Suprapubic skin (tissue), 4 donors: ENCODE measurements around the gene ACADS. TPM values are rescaled to one million over a fixed set of nuclear protein-coding genes. Genes with fewer than 3 reads are reported as not detected.

Experiments used
- DNase-seq, 2 donors: peaks; one replicate each; pipeline ENCODE4 v3.0.0-alpha.2; 2019; ENCODE audit warnings: low spot score in 2 of 2
- H3K27ac ChIP-seq: fragments of 200-600 bp; sonication (generic); one replicate; pipeline ENCODE4 v1.5.1; 2019
- H3K27me3 ChIP-seq: fragments of 200-600 bp; sonication (generic); one replicate; pipeline ENCODE4 v1.5.1; 2019
- H3K36me3 ChIP-seq: fragments of 200-600 bp; sonication (generic); one replicate; pipeline ENCODE4 v1.5.1; 2019
- H3K4me1 ChIP-seq: fragments of 200-600 bp; sonication (generic); one replicate; pipeline ENCODE4 v1.5.1; 2019
- H3K4me3 ChIP-seq: fragments of 200-600 bp; sonication (generic); one replicate; pipeline ENCODE4 v1.5.1; 2019; ENCODE audit warnings: mild to moderate bottlenecking
- H3K9me3 ChIP-seq: fragments of 200-600 bp; sonication (generic); one replicate; pipeline ENCODE4 v1.5.1; 2019
- CTCF ChIP-seq, 2 donors: fragments of 200-600 bp in 1 of 2; fragments of 450-650 bp in 1 of 2; sonication (generic) in 1 of 2; IDR thresholded peaks; one replicate each; pipeline ENCODE4 v1.5.1; 2016 to 2019; ENCODE audit warnings: antibody characterized with exemption in 2 of 2, mild to moderate bottlenecking in 1 of 2, moderate library complexity in 1 of 2
- EP300 ChIP-seq: sonication (generic); formaldehyde crosslinking; IDR thresholded peaks from one replicate; pipeline ENCODE4 v1.6.1; 2017; ENCODE audit warnings: antibody characterized with exemption
- POLR2A ChIP-seq, 2 donors: fragments of 450-650 bp; IDR thresholded peaks; one replicate each; pipeline ENCODE4 v1.6.1; 2017; ENCODE audit warnings: antibody characterized with exemption in 2 of 2, mild to moderate bottlenecking in 2 of 2, moderate library complexity in 2 of 2
- POLR2AphosphoS5 ChIP-seq, 3 donors: sonication (generic); formaldehyde crosslinking; IDR thresholded peaks; one replicate each; pipeline ENCODE4 v1.6.1; 2017; ENCODE audit warnings: antibody characterized with exemption in 3 of 3
- WGBS: methylation state at CpG from one replicate; pipeline ENCODE4 v1.1.5; 2018; 5-methylcytosine and 5-hydroxymethylcytosine counted together
- total RNA-seq, 4 donors: library from RNA; depleted of rRNA; stranded (reverse); fragments of >200 nt; gene quantifications; one replicate each; pipeline ENCODE4 v1.1.0, GENCODE V29; 2016

The ACADS gene
- total RNA-seq, 4 donors from 2014 or later, result 19.6 to 27.6 (median 24.4) TPM

DNA sequence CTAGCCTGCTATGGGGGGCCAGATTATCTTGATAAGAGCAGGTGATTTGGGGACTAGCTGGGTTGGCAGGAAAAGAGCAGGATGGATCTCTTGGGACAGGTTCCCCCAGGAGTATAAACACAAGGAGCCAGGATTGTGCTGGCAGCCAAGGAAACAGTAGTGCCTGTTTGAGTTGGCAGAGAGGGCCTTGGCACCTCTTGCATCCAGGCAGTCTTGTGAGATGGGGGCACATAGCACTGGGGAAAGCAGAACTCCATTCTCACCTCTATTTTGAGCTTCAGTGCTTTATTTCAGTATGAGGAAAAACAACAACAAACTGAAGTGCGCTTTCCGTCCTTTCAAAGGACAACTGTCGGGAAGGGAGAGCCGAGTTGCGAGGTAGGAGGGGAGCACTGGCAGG lies 24.7 kb upstream of the ACADS start:
- H3K4me3 ChIP-seq, result no peak overlapping the region
- no peak overlapping the region for H3K27ac ChIP-seq
- TF ChIP-seq CTCF (IDR thresholded peaks at IDR 0.05) (no peak), POLR2A (IDR thresholded peaks at IDR 0.05) (no peak), EP300 (no peak), POLR2AphosphoS5 (IDR thresholded peaks at IDR 0.05) (no peak)
- 97% methylated on average over 5 of the region's 5 CpGs for WGBS
- no peak for DNase-seq
- no peaks in the 10 kb centered on the region for H3K4me1 ChIP-seq
- H3K9me3 ChIP-seq, result no peaks in the 10 kb centered on the region
- H3K36me3 ChIP-seq, result peaks cover 78% of the 10 kb centered on the region
- H3K27me3 ChIP-seq, result no peaks in the 10 kb centered on the region

DNA sequence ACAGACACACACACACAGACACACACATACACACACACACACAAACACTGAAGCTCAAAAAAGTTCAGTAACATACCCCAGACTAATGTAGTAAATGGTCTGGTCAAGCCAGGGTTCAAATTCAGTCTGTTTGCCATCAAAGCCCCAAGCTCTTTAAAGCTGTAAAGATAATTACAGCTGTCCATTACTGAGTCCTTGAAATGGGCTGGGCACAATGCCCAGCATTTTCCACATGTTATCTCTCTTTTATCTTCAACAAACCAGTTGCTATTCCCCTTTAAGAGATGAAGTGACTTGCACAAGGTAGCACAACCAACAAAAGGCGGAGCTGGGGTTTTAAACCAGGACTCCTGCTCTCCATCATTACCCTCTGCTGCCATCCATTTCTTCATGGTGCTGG lies 23.0 kb upstream of the ACADS start:
- H3K4me1 ChIP-seq, result no peaks in the 10 kb centered on the region
- TF ChIP-seq POLR2AphosphoS5 (IDR thresholded peaks at IDR 0.05), result no peak
- H3K27ac ChIP-seq, result no peak overlapping the region

GRCh38 chr12:120703311-120703942 lies 22.2 kb upstream of the ACADS start:
- DNase-seq, result no peak
- WGBS, result 91% methylated on average over 10 of the region's 11 CpGs
- H3K4me1 ChIP-seq, result no peaks in the 10 kb centered on the region
- H3K9me3 ChIP-seq, result no peaks in the 10 kb centered on the region
- TF ChIP-seq POLR2AphosphoS5 (IDR thresholded peaks at IDR 0.05) (no peak), EP300 (no peak), POLR2A (IDR thresholded peaks at IDR 0.05) (no peak), CTCF (IDR thresholded peaks at IDR 0.05) (no peak)
- H3K4me3 ChIP-seq, result no peak overlapping the region
- peaks cover 52% of the 10 kb centered on the region for H3K36me3 ChIP-seq
- H3K27ac ChIP-seq, result no peak overlapping the region
- no peaks in the 10 kb centered on the region for H3K27me3 ChIP-seq

More for the DNA sequence above, 23.0 kb upstream of the ACADS start:
- Histone ChIP-seq H3K4me3 (no peak overlapping the region), H3K27me3 (no peaks in the 10 kb centered on the region), H3K36me3 (peaks cover 60% of the 10 kb centered on the region), H3K9me3 (no peaks in the 10 kb centered on the region)
- DNase-seq, result no peak
- WGBS, result 100% methylated on average over 1 of the region's 1 CpG

- no peak for DNase-seq
- H3K27ac ChIP-seq, result no peak overlapping the region
- TF ChIP-seq EP300 (no peak), CTCF (IDR thresholded peaks at IDR 0.05) (no peak), POLR2AphosphoS5 (IDR thresholded peaks at IDR 0.05) (no peak), POLR2A (IDR thresholded peaks at IDR 0.05) (no peak)
- no peak overlapping the region for H3K4me3 ChIP-seq
- no peaks in the 10 kb centered on the region for H3K9me3 ChIP-seq
- H3K4me1 ChIP-seq, result peaks cover 5% of the 10 kb centered on the region
- no peaks in the 10 kb centered on the region for H3K27me3 ChIP-seq
- WGBS, result 86% methylated on average over 1 of the region's 1 CpG
- H3K36me3 ChIP-seq, result peaks cover 31% of the 10 kb centered on the region
These were observed 20.0 kb upstream of the ACADS start for GRCh38 chr12:120705618-120706017.

DNA sequence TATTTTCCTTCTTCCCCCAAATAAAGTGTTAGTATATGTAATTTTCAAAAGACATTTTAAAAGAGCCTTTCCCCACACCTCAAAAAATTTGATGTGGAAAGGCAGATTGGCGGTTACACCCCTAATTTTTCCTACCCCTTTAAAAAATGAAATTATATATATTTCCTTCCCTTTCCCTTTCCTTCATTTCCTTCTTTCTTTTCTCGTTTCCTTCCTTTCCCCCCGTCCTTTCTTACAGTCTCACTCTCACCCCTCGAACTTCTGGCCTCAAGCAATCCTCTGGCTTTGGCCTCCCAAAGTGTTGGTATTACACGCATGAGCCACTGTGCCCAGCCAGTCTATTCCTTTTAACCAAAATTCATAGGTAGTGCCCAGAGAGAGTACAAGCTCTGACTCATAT lies 19.6 kb upstream of the ACADS start:
- 78% methylated on average over 5 of the region's 5 CpGs for WGBS
- Histone ChIP-seq H3K27ac (no peak overlapping the region), H3K27me3 (no peaks in the 10 kb centered on the region), H3K36me3 (peaks cover 27% of the 10 kb centered on the region), H3K4me1 (peaks cover 7% of the 10 kb centered on the region), H3K4me3 (no peak overlapping the region), H3K9me3 (no peaks in the 10 kb centered on the region)
- no peak for TF ChIP-seq EP300
- TF ChIP-seq POLR2A (IDR thresholded peaks at IDR 0.05), result no peak
- TF ChIP-seq CTCF (IDR thresholded peaks at IDR 0.05), result no peak
- TF ChIP-seq POLR2AphosphoS5 (IDR thresholded peaks at IDR 0.05), result no peak
- DNase-seq, result no peak

GRCh38 chr12:120708651-120709050 lies 17.0 kb upstream of the ACADS start:
- WGBS, result 73% methylated on average over 4 of the region's 4 CpGs
- Histone ChIP-seq H3K36me3 (peaks cover 7% of the 10 kb centered on the region), H3K4me1 (peaks cover 24% of the 10 kb centered on the region), H3K9me3 (no peaks in the 10 kb centered on the region), H3K27ac (no peak overlapping the region), H3K27me3 (no peaks in the 10 kb centered on the region), H3K4me3 (no peak overlapping the region)
- no peak for DNase-seq
- no peak for TF ChIP-seq CTCF (IDR thresholded peaks at IDR 0.05)
- TF ChIP-seq POLR2A (IDR thresholded peaks at IDR 0.05), result no peak
- no peak for TF ChIP-seq POLR2AphosphoS5 (IDR thresholded peaks at IDR 0.05)
- TF ChIP-seq EP300, result no peak
